GM21576 (cell line): ENCODE measurements around the gene CACNA1C.

Experiments used
- ATAC-seq: cut with Tn5 transposase; IDR thresholded peaks from one replicate; pipeline ENCODE4 v1.9.1; 2021; ENCODE audit warnings: mild to moderate bottlenecking, moderate library complexity; ENCODE audit not compliant: unreplicated experiment

CACNA1C gene

DNA sequence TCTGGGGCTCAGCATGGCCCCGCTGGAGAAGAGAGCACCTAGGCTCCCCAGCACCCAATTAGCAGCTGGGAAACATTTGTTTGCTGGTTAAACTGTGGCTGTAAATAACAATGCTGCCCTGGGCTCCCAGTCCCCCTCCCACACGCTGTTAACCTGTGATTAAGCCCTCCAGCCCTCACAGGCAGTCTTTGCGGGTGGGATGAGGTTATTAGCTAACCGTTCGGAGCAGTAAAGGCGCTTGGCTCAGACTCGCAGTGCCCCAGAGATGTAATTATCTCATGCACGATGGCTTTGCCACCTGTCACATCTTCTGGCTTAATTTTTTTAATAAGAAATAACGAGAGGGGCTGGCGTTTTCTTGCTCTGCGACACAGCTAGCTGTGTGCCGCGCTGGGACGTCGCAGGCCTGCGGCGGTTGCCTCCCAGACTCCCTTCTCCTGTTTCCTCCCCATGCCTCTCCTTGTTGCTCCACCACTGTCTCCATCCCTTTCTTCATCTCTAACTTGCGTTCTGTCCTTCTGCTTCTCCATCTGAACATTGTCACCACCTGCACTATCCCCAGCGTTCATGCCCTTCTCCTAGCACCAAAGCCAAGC is 502.8 kb downstream of the CACNA1C start:
- no peak for ATAC-seq

GRCh38 chr12:2557597-2557996 is 504.8 kb downstream of the CACNA1C start:
- no peak for ATAC-seq

- ATAC-seq = no peak
Measured at GRCh38 chr12:2559931-2560330, 507.1 kb downstream of the CACNA1C start.

- no peak for ATAC-seq
Measured at GRCh38 chr12:2560356-2560755, 507.6 kb downstream of the CACNA1C start.

GRCh38 chr12:2561367-2561766 is 508.6 kb downstream of the CACNA1C start:
- no peak for ATAC-seq

- ATAC-seq = no peak
Measured at GRCh38 chr12:2562400-2562799, 509.6 kb downstream of the CACNA1C start.

- ATAC-seq = no peak
Measured at GRCh38 chr12:2563709-2564108, 510.9 kb downstream of the CACNA1C start.

- ATAC-seq = no peak
Measured at GRCh38 chr12:2566161-2566560, 513.4 kb downstream of the CACNA1C start.

- ATAC-seq = no peak
Measured at GRCh38 chr12:2567711-2568110, 514.9 kb downstream of the CACNA1C start.

DNA sequence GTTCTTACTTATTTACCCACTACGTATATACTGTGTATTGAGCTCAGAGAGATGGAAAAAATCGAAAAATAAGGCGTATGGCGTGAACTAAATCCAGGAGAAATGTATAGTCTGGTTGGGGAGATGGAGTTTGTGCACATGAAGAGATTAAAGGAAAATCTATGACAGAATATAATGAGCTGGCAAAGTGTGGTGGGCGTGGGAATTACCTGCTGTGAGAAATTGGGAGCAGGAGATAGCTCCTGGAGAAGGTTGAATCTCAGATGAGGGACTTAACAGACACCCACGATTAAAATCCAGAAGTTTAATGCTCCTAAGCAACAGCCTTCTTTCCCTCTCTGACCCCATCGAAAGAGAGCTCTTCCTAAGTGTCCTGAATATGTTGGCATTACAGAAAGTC is 517.8 kb downstream of the CACNA1C start:
- ATAC-seq = no peak

DNA sequence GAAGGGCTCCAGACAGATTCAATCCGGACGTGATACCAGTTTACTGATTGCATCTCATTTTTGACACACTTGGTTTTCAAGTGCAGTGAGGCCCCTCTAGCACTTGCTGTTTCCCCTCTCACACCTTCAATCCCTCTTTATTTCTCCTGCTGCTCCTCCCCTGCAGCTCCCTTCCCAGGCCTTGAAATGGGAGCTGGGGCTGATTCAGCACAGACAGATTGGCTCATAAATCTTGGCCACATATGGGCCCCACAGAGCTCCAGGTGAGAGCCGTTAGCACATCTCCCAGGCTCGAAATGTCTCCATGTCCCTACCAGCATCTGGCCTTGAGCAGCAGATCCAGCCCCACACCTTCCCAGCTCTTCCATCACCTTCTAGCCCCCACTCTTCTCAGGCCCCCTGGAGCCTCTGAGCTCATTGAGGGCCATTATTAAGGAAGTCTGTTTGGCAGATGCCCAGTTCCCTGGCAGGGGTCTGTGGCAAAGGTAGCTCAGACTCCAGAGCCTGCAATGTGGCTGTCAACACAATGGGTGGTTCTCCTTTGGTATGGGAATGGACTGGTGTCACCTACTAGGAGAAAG is 521.7 kb downstream of the CACNA1C start:
- no peak for ATAC-seq

DNA sequence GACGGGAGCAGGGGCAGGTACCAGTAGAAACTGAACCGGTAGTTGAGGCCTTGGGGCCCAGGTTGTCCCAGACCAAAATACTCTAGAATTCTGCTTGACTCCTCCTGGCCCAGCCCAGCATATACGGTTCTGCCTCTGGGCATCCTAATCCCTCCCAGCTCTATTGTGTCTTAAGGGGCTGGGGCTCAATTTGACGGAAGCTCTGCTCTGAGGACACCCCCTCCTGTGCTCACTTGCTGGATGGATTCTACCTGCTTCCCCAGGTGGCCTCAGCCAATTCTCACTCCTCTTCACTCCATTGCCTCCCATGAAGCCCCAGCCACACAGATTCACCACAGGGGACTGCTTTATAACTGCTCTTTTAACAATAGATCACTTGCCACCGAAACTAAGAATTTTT is 522.5 kb downstream of the CACNA1C start:
- no peak for ATAC-seq

GRCh38 chr12:2578211-2578610 is 525.4 kb downstream of the CACNA1C start:
- no peak for ATAC-seq

DNA sequence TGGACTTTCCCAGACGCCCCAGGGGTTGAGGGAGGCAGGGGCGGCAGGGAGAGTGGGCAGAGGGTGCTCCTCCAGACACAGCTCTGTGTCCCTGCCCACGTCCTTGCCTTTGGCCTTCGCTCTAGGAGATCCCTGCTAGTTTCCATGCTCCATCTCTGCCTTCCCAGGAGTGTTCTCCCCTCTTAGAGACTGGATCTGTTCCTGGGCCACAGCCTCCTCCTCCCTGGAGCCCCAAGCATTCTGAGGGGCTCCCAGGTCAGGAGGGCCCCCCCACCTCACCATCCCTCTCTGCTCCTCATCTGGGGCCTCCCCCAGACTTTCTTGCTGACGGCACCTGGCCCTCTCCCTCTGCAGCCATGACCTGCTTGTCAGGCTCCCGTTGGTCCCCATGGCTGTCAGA is 526.0 kb downstream of the CACNA1C start:
- ATAC-seq = no peak

GRCh38 chr12:2580821-2581220 is 528.0 kb downstream of the CACNA1C start:
- ATAC-seq = no peak

DNA sequence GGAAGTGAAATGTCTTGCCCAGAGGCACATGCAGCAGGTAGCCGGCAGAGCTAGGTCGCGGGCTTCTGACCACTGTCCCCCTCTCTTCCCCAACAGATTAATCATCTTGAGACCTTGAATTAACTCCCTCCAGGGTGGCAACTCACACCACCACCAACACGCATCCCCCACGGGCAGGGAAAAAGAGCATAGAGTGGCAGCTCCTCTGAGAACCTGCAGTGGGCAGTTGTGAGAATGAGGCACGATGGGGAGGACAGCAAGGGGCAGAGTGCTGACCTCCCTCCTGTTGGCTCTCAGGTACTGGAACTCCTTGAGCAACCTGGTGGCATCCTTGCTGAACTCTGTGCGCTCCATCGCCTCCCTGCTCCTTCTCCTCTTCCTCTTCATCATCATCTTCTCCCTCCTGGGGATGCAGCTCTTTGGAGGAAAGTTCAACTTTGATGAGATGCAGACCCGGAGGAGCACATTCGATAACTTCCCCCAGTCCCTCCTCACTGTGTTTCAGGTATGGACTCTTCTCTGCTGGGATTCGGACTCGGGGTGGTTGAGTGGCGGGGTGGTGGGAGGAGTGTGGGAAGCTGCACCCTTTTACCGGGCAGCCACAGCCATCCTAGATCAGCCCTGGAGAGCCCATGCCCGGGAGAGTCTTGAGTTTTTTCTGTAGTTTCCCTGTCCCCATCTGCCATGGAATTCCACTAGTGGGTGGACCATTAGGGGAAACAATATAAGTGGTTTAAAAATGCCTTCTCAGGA is 528.7 kb downstream of the CACNA1C start:
- no peak for ATAC-seq

- no peak for ATAC-seq
Measured at GRCh38 chr12:2582631-2583030, 529.8 kb downstream of the CACNA1C start.

DNA sequence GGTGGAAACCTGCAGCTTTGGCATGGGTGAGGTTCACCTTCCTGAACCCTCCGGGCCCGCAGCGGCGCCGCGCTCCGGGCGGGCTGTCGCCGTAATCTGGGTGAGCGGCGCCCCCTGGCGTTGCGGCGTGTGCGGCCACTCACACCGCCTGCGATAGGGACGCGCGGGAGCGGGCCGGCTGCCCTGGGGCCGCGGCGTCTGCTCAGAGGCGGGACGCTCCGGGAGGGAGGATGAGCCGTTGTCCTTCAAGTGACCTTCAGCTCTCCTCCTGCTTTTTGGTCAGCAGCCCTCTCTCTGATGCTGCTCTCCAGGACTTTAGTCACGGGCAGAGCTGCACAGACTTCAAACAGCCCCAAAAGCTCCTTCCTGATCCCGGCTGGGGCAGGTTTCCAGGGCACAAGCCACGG is 530.3 kb downstream of the CACNA1C start:
- ATAC-seq = no peak

DNA sequence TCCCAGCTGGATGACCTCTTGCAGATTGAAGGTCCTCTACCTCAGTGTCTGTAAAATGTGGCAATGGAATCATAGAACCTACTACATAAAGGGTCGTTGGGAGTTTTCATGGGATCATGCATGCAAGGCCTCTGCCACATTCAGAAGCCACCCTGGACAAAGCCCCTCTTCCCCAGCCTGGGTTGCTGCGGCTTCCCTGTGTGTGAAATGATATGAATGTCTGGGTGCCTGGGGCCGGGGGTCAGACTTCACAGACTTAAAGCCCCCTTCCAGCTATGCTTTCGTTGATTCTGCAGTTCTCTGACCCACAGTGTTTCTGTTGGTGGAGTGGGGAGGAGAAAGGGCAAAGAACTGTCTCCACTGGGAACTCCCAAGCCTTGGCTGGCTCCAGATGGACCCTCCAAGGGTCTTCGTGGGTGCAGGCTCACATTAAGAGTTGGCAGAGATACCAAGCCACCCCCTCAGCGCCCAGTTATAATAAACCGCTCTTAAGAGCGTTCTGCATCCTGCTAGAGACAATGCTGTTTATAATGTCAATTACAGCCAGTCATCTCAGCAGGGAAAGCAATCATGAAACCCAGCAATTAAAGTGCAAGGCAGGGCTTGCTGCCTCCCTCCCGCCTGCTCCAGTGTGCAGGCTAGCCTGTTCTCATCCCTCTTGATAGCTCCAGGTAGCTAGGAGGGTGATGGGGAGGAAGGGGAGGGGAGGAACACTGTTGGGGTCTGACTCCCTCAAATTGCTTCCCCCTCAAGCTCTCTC is 531.0 kb downstream of the CACNA1C start:
- no peak for ATAC-seq

GRCh38 chr12:2586156-2587038 is 533.6 kb downstream of the CACNA1C start:
- ATAC-seq = no peak

GRCh38 chr12:2588345-2588744 is 535.6 kb downstream of the CACNA1C start:
- no peak for ATAC-seq
